Measurements from ENCODE around the gene TMEM18.

TMEM18 gene

DNA sequence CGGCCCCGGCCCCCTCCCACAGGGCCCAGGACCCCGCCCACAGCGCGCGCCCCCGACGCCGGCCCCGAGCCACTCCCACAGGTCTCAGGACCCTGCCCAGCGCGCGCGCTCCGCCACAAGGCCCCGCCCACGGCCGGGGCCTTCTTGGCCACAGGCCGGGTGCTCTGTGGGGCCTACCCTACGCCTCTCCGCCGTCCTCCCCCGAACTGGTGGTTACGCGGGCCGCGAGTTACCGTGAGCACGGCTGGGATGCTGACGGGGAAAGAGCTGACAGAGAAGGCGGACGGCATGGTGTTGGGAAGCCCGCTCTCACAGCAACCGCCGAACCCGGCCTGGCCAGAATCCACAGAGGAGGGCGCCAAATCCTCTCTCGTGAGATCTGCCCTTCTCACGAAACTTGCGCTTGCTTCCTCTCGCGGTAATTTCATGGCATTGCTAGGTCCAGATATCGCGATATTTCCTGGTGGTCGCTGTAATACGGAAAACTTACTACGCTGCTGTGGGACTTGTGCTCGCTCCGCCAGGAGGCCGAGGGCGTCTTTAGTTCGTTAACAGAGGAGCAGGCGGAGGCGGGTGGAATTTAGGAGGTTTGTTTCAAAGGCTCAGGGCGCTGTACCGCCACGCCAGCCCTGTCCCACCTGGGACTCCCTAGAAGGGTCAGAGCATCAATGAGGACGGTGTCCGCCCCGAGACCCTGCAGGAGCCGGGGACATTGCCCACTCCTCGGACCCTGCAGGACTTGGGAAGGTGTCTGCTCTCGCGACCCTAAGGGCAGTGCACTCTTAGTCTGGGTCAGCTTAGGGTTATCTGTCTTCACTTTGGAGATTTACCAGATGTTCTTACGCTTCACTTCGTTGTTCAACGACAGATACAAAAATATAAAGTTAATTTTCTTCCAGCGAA lies at the start of gene TMEM18:
TSS of gene TMEM18 (minus strand) at position 351 of the 903 bp plus-strand sequence. CDS start at position 290, 61 bp downstream.
- H3K27ac Mint-ChIP-seq, result peak within 1 kb of the TSS; percentile 97
- peaks cover 43% of the 10 kb centered on the region for H3K4me1 Mint-ChIP-seq (ENCODE audit: low read depth)
- no peaks in the 10 kb centered on the region for H3K9me3 Mint-ChIP-seq (ENCODE audit: low read depth)
- peak within 1 kb of the TSS; percentile 95 for H3K4me3 Mint-ChIP-seq
- no peaks in the 10 kb centered on the region for H3K36me3 Mint-ChIP-seq
- H3K27me3 Mint-ChIP-seq, result no peaks in the 10 kb centered on the region

DNA sequence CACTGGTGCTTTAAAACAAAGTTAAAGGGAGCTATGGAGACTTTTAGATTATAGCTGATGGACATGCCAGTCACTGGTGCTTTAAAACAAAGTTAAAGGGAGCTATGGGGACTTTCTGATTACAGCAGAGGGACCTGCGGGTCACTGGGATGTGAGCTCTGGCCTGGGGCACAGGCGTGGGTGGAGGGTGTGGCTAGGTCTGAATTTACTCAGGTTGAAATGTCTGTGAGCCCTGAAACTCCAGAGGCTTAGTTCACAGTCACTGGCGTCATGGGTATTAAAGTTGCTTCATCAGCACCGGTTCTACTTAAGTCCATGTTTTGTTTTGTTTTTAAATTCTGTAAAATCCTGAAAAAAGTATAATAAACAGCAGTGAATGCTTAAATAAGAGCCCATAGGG lies 49.0 kb upstream of the TMEM18 start:
- Mint-ChIP-seq H3K27ac (no peak overlapping the region), H3K4me3 (no peak overlapping the region), H3K9me3 (ENCODE audit: low read depth) (no peaks in the 10 kb centered on the region), H3K4me1 (ENCODE audit: low read depth) (no peaks in the 10 kb centered on the region), H3K27me3 (peaks cover 4% of the 10 kb centered on the region), H3K36me3 (no peaks in the 10 kb centered on the region)

- H3K4me3 Mint-ChIP-seq, result no peak overlapping the region
- H3K27ac Mint-ChIP-seq, result no peak overlapping the region
- H3K36me3 Mint-ChIP-seq, result no peaks in the 10 kb centered on the region
- H3K4me1 Mint-ChIP-seq (ENCODE audit: low read depth), result no peaks in the 10 kb centered on the region
- no peaks in the 10 kb centered on the region for H3K9me3 Mint-ChIP-seq (ENCODE audit: low read depth)
- H3K27me3 Mint-ChIP-seq, result peaks cover 4% of the 10 kb centered on the region
These were observed 48.3 kb upstream of the TMEM18 start for GRCh38 chr2:725468-725867.

DNA sequence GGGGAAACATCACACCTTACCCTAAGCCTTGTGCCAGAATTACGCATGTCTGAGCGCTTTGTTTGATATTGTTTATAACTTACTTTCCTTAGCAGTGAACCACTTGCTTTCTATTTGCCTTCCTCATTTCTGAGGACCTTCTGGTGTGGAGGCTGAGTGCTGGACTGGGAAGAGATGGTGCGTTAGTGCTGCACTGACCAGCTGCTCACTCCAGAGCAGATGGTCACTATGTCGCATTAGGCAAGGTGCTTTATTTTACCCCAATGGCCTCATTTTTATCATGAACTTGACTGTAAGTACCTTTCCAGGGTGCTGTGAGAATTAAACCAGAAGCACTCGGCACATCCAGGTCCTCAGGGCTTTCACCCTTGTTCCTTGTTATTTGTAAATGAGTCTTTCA lies 46.6 kb upstream of the TMEM18 start:
- Mint-ChIP-seq H3K9me3 (ENCODE audit: low read depth) (no peaks in the 10 kb centered on the region), H3K36me3 (no peaks in the 10 kb centered on the region), H3K27me3 (peaks cover 1% of the 10 kb centered on the region), H3K4me1 (ENCODE audit: low read depth) (no peaks in the 10 kb centered on the region), H3K27ac (no peak overlapping the region), H3K4me3 (no peak overlapping the region)

- no peak overlapping the region for H3K4me3 Mint-ChIP-seq
- H3K4me1 Mint-ChIP-seq (ENCODE audit: low read depth), result no peaks in the 10 kb centered on the region
- H3K36me3 Mint-ChIP-seq, result no peaks in the 10 kb centered on the region
- no peak overlapping the region for H3K27ac Mint-ChIP-seq
- H3K9me3 Mint-ChIP-seq (ENCODE audit: low read depth), result no peaks in the 10 kb centered on the region
- H3K27me3 Mint-ChIP-seq, result peaks cover 1% of the 10 kb centered on the region
These were observed 43.6 kb upstream of the TMEM18 start for GRCh38 chr2:720842-721241.

DNA sequence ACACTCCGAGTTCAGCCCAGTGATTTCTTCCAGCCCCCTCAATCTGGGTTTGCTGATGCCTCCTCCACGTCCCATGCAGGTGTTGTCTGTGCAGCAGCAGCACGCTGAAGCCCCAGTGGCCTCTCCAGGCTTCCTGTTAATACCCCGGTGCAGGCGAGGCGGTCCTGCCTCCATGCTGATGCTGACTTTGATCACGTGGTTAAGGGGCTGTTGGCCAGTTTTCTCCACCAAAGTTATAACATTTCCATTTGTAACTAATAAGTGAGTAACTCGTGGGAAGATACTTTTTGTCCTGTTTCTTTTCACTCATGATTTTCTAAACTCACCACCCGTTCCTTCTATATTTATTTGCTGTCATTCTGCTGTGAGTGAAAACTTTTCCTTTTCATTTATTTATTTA lies 42.5 kb upstream of the TMEM18 start:
- Mint-ChIP-seq H3K27ac (no peak overlapping the region), H3K4me1 (ENCODE audit: low read depth) (no peaks in the 10 kb centered on the region), H3K4me3 (no peak overlapping the region), H3K9me3 (ENCODE audit: low read depth) (no peaks in the 10 kb centered on the region), H3K36me3 (no peaks in the 10 kb centered on the region), H3K27me3 (peaks cover 4% of the 10 kb centered on the region)

DNA sequence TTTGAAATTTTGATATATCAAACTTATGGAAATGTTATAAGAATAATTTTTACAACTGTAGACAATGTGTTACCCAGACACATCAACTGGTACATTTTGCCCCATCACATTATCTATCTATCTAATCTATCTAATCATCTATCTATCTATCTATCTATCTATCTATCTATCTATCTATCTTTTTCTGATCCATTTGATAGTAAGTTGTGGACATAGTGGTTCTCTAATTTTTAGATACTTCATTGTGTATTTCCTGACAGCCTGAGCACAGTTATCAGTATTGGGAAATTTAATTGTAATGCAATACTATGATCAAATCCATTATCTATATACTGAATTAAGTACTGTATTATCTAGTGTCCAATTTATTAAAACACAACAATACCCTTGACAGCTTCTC lies 42.0 kb upstream of the TMEM18 start:
- Mint-ChIP-seq H3K27me3 (peaks cover 4% of the 10 kb centered on the region), H3K4me3 (no peak overlapping the region), H3K36me3 (no peaks in the 10 kb centered on the region), H3K4me1 (ENCODE audit: low read depth) (peaks cover 3% of the 10 kb centered on the region), H3K9me3 (ENCODE audit: low read depth) (no peaks in the 10 kb centered on the region), H3K27ac (no peak overlapping the region)

GRCh38 chr2:717661-718060 lies 40.5 kb upstream of the TMEM18 start:
- H3K36me3 Mint-ChIP-seq, result no peaks in the 10 kb centered on the region
- no peak overlapping the region for H3K27ac Mint-ChIP-seq
- no peak overlapping the region for H3K4me3 Mint-ChIP-seq
- peaks cover 3% of the 10 kb centered on the region for H3K27me3 Mint-ChIP-seq
- H3K4me1 Mint-ChIP-seq (ENCODE audit: low read depth), result peaks cover 3% of the 10 kb centered on the region
- H3K9me3 Mint-ChIP-seq (ENCODE audit: low read depth), result no peaks in the 10 kb centered on the region

DNA sequence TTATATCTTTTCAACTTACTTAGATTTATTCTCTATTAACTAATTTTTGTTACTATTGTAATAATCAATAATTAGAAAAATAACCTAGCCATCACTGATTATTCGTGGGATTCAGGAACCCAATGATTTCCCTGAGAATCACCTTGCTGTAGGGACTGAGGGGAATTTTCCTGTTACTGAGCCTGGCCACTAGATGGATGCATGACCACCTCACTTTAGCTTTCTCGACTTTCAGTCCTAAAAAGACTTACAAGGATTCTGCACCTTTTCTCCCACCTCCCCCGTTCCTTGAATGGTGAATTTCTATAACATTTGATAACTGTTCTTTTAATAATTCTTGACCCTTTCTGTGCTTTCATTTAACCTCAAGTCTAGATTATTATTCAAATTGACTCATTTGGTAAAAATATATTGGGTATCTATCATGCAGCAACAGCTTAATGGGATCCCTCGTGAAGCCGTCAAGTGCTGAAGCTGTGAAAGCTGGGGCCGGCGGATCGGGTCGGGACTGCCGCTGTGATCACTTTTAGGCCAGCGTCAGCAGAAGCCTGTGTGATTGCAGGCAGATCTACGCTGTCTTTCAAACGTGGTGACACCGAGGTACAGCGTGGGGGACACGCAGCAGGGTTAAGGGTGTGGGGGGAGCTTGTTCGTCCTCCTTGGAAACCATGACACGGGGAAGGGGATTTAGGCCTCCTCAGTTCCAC lies 38.8 kb upstream of the TMEM18 start:
- peaks cover 3% of the 10 kb centered on the region for H3K4me1 Mint-ChIP-seq (ENCODE audit: low read depth)
- no peaks in the 10 kb centered on the region for H3K36me3 Mint-ChIP-seq
- H3K27ac Mint-ChIP-seq, result no peak overlapping the region
- H3K27me3 Mint-ChIP-seq, result peaks cover 8% of the 10 kb centered on the region
- no peak overlapping the region for H3K4me3 Mint-ChIP-seq
- H3K9me3 Mint-ChIP-seq (ENCODE audit: low read depth), result no peaks in the 10 kb centered on the region

DNA sequence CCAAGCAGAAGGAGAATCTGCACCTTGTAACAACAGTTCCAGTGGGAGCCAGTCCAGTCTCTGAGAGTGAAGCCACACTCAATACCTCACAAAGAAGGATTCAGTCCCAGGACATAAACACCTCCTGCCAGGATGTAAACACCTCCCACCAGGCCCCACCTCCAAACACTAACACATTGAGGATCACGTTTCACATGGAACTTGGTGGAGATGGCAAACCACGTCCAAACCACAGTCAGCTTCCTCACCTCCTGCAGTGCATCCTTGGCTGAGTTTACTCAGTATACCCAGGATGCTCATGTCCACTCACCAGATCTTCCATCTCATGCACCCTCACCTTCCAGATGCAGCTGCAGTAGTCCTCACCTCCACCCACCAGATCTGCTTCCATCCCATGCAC lies 37.8 kb upstream of the TMEM18 start:
- peaks cover 3% of the 10 kb centered on the region for H3K4me1 Mint-ChIP-seq (ENCODE audit: low read depth)
- no peaks in the 10 kb centered on the region for H3K9me3 Mint-ChIP-seq (ENCODE audit: low read depth)
- peaks cover 8% of the 10 kb centered on the region for H3K27me3 Mint-ChIP-seq
- H3K27ac Mint-ChIP-seq, result no peak overlapping the region
- no peak overlapping the region for H3K4me3 Mint-ChIP-seq
- no peaks in the 10 kb centered on the region for H3K36me3 Mint-ChIP-seq

DNA sequence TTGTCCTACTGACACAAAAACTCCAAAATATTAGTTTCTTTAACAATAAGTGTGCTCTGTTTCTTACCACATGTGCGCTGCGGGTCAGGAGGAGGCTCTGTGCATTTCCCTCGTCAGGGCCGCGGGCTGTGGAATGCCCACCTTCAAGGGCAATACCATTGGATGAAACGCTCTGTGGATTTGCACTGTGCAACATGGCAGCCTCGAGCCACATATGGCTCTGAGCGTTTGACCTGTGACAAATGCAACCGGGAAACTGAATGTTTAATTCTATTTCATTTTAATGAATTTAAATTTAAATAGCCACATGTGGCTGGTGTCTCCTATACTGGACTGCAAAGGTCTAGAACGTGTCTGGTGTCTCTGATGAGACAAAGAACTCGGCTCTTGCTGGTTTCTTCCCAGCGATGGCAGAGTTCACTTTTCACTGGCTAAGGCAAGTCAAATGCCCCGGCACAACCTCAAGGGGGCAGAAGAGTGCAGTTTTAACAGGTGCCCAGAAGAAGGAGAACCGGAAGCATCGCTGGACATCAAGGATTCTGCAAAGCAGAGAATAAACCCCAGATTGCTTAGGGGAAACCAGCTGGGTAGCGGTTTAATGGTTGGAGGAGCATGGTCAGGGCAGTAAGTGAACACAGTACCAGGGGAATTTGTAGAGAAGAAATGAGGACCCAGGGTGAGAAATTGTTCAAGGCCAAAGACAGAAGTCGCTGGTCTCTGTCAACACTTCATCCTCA lies 37.0 kb upstream of the TMEM18 start:
- peaks cover 3% of the 10 kb centered on the region for H3K4me1 Mint-ChIP-seq (ENCODE audit: low read depth)
- no peak overlapping the region for H3K27ac Mint-ChIP-seq
- no peaks in the 10 kb centered on the region for H3K36me3 Mint-ChIP-seq
- H3K4me3 Mint-ChIP-seq, result no peak overlapping the region
- H3K27me3 Mint-ChIP-seq, result peaks cover 10% of the 10 kb centered on the region
- H3K9me3 Mint-ChIP-seq (ENCODE audit: low read depth), result no peaks in the 10 kb centered on the region

DNA sequence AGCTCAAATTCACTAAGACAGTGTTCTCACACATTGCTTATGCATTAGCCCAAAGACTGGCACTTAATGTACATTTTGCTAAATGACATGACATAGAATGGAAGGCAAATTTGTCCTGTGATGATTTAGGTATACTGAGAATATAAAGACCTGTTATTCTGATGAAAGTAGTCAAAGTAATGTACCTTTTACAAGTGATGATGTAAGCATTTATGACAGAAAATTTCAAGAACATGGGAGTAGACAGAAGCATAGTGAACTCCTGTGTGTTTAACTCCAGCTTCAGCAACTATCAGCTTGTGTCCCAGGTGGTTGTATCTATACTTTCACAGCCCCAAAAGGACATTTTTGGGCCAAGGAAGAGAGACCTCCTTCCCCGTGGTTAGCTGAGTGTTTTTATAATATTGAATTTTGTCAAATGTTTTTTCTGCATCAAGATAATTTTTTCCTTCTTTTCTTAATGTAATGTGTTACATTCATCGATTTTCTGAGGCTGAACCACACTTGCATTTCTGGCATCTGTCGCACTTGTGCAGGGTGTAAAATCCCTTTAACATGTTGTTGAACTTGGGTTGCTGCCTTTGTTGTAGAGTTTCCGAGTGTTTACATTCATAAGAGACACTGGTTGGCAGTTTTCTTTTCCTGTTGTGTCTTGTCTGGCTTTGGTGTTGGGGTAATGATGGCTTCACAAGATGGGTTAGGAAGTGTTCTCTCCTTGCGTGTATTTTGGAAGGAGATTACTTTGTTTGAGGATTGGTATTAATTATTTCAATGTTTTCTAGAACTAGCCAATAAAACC lies 33.9 kb upstream of the TMEM18 start:
- Mint-ChIP-seq H3K36me3 (no peaks in the 10 kb centered on the region), H3K27ac (no peak overlapping the region), H3K4me3 (no peak overlapping the region), H3K4me1 (ENCODE audit: low read depth) (peaks cover 3% of the 10 kb centered on the region), H3K27me3 (peaks cover 10% of the 10 kb centered on the region), H3K9me3 (ENCODE audit: low read depth) (no peaks in the 10 kb centered on the region)

GRCh38 chr2:709138-709765 lies 32.0 kb upstream of the TMEM18 start:
- no peaks in the 10 kb centered on the region for H3K36me3 Mint-ChIP-seq
- H3K4me1 Mint-ChIP-seq (ENCODE audit: low read depth), result peaks cover 2% of the 10 kb centered on the region
- no peaks in the 10 kb centered on the region for H3K9me3 Mint-ChIP-seq (ENCODE audit: low read depth)
- no peak overlapping the region for H3K4me3 Mint-ChIP-seq
- H3K27ac Mint-ChIP-seq, result no peak overlapping the region
- H3K27me3 Mint-ChIP-seq, result peaks cover 8% of the 10 kb centered on the region

- H3K4me1 Mint-ChIP-seq (ENCODE audit: low read depth), result peaks cover 1% of the 10 kb centered on the region
- no peaks in the 10 kb centered on the region for H3K36me3 Mint-ChIP-seq
- no peak overlapping the region for H3K27ac Mint-ChIP-seq
- peaks cover 8% of the 10 kb centered on the region for H3K27me3 Mint-ChIP-seq
- H3K4me3 Mint-ChIP-seq, result no peak overlapping the region
- H3K9me3 Mint-ChIP-seq (ENCODE audit: low read depth), result no peaks in the 10 kb centered on the region
These were observed 31.5 kb upstream of the TMEM18 start for GRCh38 chr2:708667-709066.
